GM20000 (cell line): Measurements from ENCODE around the gene FBXW2.

ENCODE experiments used
- DNase-seq: peaks from one replicate; pipeline ENCODE4 v3.0.0; 2012; ENCODE audit warnings: low spot score
- TF ChIP-seq, protein P1 (sequence below): IDR thresholded peaks from 2 replicates; pipeline ENCODE4 v1.5.1; 2012; ENCODE audit warnings: mild to moderate bottlenecking, control low read depth; ENCODE audit errors: extremely low read depth, missing control alignments

FBXW2 gene

DNA sequence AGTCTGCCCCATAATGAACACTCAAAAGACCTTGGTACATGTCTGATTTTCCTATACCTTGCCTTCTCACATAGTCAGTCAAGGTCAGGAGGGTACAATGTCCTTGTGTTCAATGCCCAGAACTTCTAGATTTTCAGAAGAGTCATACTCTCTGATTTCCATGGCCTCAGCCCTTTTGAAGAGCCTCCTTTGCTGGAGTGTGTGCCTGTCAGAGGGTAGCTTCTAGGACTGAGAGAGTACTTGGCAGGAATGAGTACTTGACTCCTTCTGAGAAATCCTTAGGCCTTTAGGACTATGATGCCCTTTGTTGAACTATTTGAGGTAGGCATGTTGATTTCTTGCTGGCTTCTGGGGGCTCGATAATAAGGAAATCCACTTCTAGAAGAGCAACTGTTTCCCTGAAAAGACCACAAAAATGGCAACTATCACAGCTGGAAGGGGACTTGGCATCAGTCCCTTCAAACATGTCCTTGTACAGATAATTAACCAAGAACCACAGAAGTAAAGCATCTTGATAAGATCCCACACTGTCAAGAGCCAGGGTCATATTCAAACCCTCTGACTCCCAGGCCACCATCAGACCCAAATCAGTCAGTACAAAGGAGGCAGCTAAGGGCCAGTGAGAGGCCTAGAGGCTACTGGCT lies 68.3 kb downstream of the FBXW2 start:
- TF ChIP-seq, protein P1, sequence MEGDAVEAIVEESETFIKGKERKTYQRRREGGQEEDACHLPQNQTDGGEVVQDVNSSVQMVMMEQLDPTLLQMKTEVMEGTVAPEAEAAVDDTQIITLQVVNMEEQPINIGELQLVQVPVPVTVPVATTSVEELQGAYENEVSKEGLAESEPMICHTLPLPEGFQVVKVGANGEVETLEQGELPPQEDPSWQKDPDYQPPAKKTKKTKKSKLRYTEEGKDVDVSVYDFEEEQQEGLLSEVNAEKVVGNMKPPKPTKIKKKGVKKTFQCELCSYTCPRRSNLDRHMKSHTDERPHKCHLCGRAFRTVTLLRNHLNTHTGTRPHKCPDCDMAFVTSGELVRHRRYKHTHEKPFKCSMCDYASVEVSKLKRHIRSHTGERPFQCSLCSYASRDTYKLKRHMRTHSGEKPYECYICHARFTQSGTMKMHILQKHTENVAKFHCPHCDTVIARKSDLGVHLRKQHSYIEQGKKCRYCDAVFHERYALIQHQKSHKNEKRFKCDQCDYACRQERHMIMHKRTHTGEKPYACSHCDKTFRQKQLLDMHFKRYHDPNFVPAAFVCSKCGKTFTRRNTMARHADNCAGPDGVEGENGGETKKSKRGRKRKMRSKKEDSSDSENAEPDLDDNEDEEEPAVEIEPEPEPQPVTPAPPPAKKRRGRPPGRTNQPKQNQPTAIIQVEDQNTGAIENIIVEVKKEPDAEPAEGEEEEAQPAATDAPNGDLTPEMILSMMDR, result no peak
- no peak for DNase-seq

DNA sequence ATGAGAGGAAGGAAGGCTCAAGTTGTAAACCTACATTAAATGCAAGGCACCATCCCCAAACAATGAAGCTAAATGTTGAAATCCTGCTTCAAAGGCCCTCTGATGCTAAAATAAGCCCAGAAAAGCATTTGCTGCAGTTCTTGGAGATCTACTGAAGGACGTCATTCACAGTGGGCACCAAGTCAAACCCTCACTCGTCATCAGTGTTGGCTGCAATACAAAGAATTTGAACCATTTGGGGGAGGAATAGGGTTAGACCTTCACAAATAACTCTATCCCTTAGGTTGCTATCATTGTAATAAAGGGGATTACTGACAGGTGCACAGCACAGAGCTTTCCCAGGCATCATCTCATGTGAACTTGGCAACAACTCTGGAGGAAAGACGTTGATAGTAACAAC lies 69.7 kb downstream of the FBXW2 start:
- no peak for DNase-seq
- TF ChIP-seq, protein P1, result no peak

DNA sequence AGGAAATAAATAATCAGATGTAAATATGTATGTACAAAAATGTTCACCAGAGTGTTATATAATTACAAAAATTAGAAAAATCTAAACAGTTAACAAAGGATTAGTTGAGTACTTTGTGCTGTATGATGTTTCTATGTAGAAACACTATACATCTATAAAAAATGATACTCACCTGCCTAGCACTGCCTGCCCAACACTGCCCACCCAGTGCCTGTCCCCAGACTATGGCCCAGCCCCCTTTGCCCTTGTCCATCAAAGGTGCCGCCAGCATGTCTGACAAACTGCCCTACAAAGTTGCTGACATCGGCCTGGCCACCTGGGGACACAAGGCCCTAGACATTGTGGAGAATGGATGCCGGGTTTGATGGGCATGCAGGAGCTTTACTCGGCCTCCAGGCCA lies 72.8 kb downstream of the FBXW2 start:
- no peak for DNase-seq
- TF ChIP-seq, protein P1, result no peak

DNA sequence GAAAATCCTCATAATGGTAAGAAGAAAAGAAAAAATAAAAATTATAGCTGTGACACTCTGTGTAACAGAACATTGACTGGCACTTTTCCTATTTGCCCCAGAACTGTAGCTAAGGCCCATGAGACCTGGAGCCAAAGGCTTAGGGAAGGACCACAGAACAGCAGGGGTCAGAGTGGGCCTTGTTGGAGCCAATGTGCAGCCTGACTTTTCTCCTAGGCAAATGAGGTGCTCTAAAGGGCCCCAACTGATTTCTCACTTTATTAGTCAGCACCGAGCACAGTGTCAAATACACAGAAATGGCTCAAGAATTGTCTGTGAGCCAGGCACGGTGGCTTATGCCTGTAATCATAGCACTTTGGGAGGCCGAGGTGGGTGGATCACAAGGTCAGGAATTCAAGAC lies 74.9 kb downstream of the FBXW2 start:
- no peak for DNase-seq
- TF ChIP-seq, protein P1, result no peak

DNA sequence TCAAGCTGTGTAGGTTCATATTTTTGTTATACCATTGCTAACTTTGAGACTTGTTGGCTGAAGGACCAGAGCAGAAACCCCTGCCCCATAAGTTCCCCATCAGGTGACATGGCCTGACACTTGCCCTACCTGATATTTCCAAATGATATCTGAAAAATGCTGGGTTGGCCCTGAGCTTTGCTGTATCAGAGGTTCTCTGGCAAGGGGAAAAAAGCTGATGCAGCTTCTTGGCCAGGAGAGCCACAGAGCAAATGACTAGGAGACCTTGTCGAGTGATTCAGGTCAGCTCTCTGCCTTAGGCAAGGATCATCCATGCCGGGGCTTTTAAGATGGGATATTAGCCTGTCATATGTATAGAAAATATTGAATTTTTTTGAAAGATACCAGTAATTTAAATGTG lies 76.0 kb downstream of the FBXW2 start:
- no peak for DNase-seq
- TF ChIP-seq, protein P1, result no peak

DNA sequence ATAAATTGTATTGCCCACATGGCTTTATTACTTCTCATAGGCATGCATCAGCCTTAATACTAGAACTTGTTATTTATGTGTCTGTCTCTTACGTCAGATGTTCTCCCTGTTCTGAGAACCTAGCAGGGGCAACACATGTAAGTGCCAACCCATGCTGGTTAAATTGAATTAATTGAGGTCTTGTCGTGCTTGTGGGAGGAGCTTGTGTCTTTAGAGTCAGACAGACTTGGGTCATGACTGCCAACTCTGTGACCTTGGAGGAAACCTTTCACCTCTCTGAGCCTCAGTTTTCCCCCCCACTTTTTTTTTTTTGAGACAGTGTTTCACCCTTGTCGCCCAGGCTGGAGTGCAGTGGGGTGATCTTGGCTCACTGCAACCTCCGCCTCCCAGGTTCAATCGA lies 76.7 kb downstream of the FBXW2 start:
- no peak for DNase-seq
- TF ChIP-seq, protein P1, result no peak

DNA sequence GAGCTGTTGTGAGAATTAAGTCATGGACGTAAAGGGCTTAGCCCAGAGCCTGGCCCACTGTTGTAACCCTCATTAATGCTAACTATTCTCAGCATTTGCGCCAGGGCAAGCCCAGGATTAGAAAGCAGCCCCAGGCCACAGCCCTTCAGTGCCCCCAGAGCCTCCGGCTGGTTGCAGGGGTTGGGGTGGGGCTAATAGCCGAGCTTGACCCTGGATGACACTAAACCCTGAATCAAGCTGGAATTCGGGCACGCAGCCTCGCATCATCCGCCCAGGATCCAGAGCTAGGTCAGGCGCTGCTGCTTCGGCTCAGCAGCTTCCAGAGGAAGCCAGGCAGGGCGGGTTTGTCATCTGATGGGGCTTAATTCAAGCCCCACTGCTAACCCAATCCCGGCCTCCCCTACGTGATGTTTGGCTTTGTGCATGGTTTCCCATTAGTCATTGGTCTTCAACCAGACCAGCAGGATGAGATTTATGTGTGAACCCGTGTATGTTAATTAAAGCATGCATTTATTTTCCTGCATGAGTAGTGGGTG lies 77.8 kb downstream of the FBXW2 start:
- DNase-seq, result no peak
- TF ChIP-seq, protein P1, result no peak
